Smooth muscle cell (in vitro differentiated cells): ENCODE measurements around the gene BAZ1B. TPM values are rescaled to one million over a fixed set of nuclear protein-coding genes. Genes with fewer than 3 reads are reported as not detected.

Source experiments
- DNase-seq: peaks from one replicate; lab custom pipeline; 2025; ENCODE audit not compliant: unreplicated experiment; lab: John Stamatoyannopoulos, UW
- H2AFZ ChIP-seq: fragments of 200-600 bp; sonication (generic); 2 replicates; pipeline ENCODE4 v1.6.0; 2016; ENCODE audit warnings: antibody characterized with exemption, low read depth, mild to moderate bottlenecking
- H3F3A ChIP-seq: fragments of 200-600 bp; sonication (generic); 2 replicates; pipeline ENCODE4 v1.6.0; 2017; ENCODE audit warnings: antibody characterized with exemption, low read depth
- H3K27ac ChIP-seq: fragments of 200-600 bp; sonication (generic); 2 replicates; pipeline ENCODE4 v1.5.1; 2016; ENCODE audit warnings: low read depth, mild to moderate bottlenecking
- H3K27me3 ChIP-seq: fragments of 200-600 bp; sonication (generic); 2 replicates; pipeline ENCODE4 v1.6.1; 2016; ENCODE audit warnings: low read depth, mild to moderate bottlenecking
- H3K36me3 ChIP-seq: fragments of 200-600 bp; sonication (generic); 2 replicates; pipeline ENCODE4 v1.5.1; 2016; ENCODE audit warnings: low read depth
- H3K4me1 ChIP-seq: fragments of 200-600 bp; sonication (generic); 2 replicates; pipeline ENCODE4 v1.5.1; 2016; ENCODE audit warnings: low read depth
- H3K4me2 ChIP-seq: fragments of 200-600 bp; sonication (generic); 2 replicates; pipeline ENCODE4 v1.6.0; 2016; ENCODE audit warnings: mild to moderate bottlenecking
- H3K4me3 ChIP-seq: fragments of 200-600 bp; sonication (generic); 2 replicates; pipeline ENCODE4 v1.5.1; 2016; ENCODE audit warnings: mild to moderate bottlenecking
- H3K79me2 ChIP-seq: fragments of 200-600 bp; sonication (generic); 2 replicates; pipeline ENCODE4 v1.6.0; 2016; ENCODE audit warnings: low read depth, mild to moderate bottlenecking
- H3K9ac ChIP-seq: fragments of 200-600 bp; sonication (generic); 2 replicates; pipeline ENCODE4 v1.6.0; 2016; ENCODE audit warnings: low read depth
- H3K9me3 ChIP-seq: fragments of 200-600 bp; sonication (generic); replicated peaks from 2 replicates; pipeline ENCODE4 v1.5.1; 2016; ENCODE audit warnings: low read depth
- H4K20me1 ChIP-seq: fragments of 200-600 bp; sonication (generic); 2 replicates; pipeline ENCODE4 v1.6.0; 2016; ENCODE audit warnings: low read depth
- WGBS: methylation state at CpG from one replicate; pipeline ENCODE4 v1.1.7; 2016; ENCODE audit warnings: low lambda C conversion rate; 5-methylcytosine and 5-hydroxymethylcytosine counted together
- polyA plus RNA-seq: library from polyadenylated mRNA; unstranded; fragments of >200 nt; fragmentation: Nextera tagmentation; extraction: Ambion mirVana; gene quantifications from 2 replicates; pipeline ENCODE4 v1.2.1, GENCODE V29; 2016
- total RNA-seq: library from RNA; depleted of rRNA; stranded (reverse); fragments of >200 nt; gene quantifications from 2 replicates; pipeline ENCODE4 v1.2.3, GENCODE V29; 2014
- TF ChIP-seq, protein P1 (sequence below): fragments of 200-600 bp; sonication (generic); IDR thresholded peaks from 2 replicates; pipeline ENCODE4 v1.5.1; 2017; ENCODE audit warnings: borderline replicate concordance, mild to moderate bottlenecking, antibody characterized with exemption; ENCODE audit not compliant: insufficient read depth, poor library complexity, severe bottlenecking

Gene BAZ1B
- total and polyA plus RNA-seq, 2 experiments from 2014 or later = 20.1 to 43.9 TPM

DNA sequence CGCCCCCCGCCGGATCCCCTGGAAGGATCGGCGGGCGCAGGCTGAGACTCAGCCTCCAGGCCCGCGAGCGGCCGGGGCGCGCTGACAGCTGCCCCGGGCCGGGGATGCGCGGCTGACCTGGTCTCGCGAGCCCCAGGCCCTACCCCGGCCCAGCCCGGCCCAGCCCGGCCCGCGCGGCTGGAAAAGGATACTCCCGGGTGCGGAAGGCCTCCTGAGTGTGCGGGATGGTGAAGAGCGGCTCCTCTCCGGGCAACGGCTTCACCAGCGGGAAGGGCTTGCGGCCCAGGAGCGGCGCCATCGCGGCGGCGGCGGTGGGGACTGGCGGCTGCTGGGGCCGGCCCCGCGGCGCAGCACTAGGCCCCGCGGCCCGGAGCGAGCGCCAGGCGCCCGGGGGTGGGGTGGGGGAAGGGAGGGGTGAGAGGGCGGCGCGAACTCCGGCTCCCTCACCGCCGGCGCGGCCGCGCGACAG, 423 bp downstream of the BAZ1B start:
- Histone ChIP-seq H3K4me2 (peak overlapping the region; percentile 98), H3K9me3 (no peaks in the 10 kb centered on the region), H3K27ac (peak overlapping the region; percentile 54), H3K4me1 (peaks cover 23% of the 10 kb centered on the region), H2AFZ (peak overlapping the region; percentile 68), H4K20me1 (peaks cover 40% of the 10 kb centered on the region), H3K9ac (peak overlapping the region; percentile 63), H3K79me2 (peaks cover 51% of the 10 kb centered on the region), H3K36me3 (peaks cover 7% of the 10 kb centered on the region), H3K27me3 (no peaks in the 10 kb centered on the region), H3F3A (peaks cover 14% of the 10 kb centered on the region), H3K4me3 (peak overlapping the region; percentile 97)
- WGBS = 1% methylated on average over 19 of the region's 62 CpGs
- TF ChIP-seq, protein P1, sequence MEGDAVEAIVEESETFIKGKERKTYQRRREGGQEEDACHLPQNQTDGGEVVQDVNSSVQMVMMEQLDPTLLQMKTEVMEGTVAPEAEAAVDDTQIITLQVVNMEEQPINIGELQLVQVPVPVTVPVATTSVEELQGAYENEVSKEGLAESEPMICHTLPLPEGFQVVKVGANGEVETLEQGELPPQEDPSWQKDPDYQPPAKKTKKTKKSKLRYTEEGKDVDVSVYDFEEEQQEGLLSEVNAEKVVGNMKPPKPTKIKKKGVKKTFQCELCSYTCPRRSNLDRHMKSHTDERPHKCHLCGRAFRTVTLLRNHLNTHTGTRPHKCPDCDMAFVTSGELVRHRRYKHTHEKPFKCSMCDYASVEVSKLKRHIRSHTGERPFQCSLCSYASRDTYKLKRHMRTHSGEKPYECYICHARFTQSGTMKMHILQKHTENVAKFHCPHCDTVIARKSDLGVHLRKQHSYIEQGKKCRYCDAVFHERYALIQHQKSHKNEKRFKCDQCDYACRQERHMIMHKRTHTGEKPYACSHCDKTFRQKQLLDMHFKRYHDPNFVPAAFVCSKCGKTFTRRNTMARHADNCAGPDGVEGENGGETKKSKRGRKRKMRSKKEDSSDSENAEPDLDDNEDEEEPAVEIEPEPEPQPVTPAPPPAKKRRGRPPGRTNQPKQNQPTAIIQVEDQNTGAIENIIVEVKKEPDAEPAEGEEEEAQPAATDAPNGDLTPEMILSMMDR = no peak
- DNase-seq = peak; percentile 73

DNA sequence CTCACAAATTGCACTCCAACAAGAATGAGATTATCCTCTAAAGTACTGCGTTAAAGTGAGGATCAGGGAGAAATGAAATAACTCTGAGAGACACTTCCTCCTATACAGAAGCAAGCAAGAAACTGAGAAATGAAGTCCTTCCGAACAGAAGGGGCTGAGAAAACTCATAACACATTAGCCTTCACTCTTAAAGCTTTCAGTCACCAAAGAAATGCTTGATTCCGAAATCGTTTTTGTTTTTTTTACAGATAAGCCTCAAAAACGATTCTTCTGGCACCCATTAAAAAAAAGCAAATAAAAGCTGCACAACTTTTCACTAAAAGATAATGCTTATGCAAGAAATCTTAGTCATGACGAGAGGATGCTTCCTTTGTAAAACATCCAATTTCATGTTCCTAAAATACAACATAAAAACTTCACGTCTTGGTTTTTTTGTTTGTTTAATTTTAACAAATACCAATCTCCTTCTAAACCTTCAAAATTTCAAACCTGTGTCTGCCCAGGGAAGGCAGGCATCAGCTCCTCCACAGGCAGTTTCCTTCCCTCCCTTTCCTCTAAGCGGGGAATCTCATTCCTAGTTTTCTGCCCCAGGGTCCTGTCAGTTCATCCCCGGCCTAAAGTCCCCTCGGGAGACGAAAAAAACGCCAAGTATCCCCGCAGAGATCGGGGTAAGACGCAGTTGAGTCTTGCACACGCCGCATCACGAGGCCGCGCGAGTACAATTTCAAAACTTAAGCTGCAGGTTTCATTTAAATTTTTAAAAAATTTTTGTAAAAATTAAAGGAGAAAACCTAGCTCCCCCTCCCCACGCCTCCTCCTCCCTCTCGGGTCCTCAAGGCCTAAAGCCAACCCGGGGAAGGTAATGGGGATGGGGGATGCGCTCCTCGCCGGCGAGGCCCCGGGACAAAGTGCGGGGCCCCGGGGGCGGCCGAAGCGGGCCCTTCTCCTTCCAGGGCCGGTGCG, 1.1 kb downstream of the BAZ1B start:
- Histone ChIP-seq H3K4me3 (peak overlapping the region; percentile 97), H2AFZ (peak overlapping the region; percentile 68), H3K9ac (peak overlapping the region; percentile 63), H3K9me3 (no peaks in the 10 kb centered on the region), H3K4me2 (peak overlapping the region; percentile 98), H3F3A (peaks cover 14% of the 10 kb centered on the region), H3K27me3 (no peaks in the 10 kb centered on the region), H4K20me1 (peaks cover 48% of the 10 kb centered on the region), H3K36me3 (peaks cover 7% of the 10 kb centered on the region), H3K27ac (peak overlapping the region; percentile 54), H3K4me1 (peaks cover 23% of the 10 kb centered on the region), H3K79me2 (peaks cover 58% of the 10 kb centered on the region)
- TF ChIP-seq, protein P1 = no peak
- DNase-seq = no peak
- under 1% methylated on average over 36 of the region's 36 CpGs for WGBS

DNA sequence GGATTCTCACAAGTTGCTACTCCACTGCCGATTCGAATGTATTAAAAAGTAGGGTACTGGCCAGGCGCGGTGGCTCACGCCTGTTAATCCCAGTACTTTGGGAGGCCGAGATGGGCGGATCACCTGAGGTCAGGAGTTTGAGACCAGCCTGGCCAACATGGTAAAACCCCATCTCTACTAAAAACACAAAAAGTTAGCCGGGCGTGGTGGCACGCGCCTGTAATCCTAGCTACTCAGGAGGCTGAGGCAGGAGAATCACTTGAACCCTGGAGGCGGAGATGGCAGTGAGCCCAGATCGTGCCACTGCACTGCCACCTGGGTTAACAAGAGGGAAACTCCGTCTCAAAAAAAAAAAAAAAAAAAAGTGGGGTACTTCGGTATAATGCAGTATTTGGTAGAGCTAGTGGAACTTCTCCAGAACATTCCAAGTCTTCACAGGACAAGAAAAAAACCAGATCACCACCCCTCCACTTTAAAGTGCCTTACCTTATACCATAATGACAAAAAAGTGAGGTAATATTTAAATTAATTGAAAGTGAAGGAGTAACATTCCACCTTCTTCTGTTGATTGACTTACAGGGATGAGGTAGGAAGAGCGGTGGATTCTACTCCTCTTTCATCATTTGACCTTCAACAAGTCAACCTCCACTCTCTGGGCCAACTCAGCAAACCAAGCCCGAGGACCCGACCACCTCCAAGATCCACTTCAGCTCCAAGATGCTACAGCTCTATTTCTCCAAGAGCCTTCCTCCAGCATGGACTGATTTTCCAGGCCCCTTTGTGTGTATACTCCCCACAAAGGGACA, 2.0 kb downstream of the BAZ1B start:
- Histone ChIP-seq H3K27ac (peak overlapping the region; percentile 54), H3K79me2 (peaks cover 67% of the 10 kb centered on the region), H3K4me2 (peak overlapping the region; percentile 98), H3K36me3 (peaks cover 7% of the 10 kb centered on the region), H4K20me1 (peaks cover 56% of the 10 kb centered on the region), H3K4me1 (peaks cover 23% of the 10 kb centered on the region), H3K9ac (peak overlapping the region; percentile 63), H2AFZ (no peak overlapping the region), H3F3A (peaks cover 14% of the 10 kb centered on the region), H3K27me3 (no peaks in the 10 kb centered on the region), H3K9me3 (no peaks in the 10 kb centered on the region), H3K4me3 (peak overlapping the region; percentile 97)
- TF ChIP-seq, protein P1 = no peak
- no peak for DNase-seq
- 76% methylated on average over 18 of the region's 18 CpGs for WGBS
